Adrenal gland (tissue), 12 donors: Measurements from ENCODE around the gene FAT1. TPM values are rescaled to one million over a fixed set of nuclear protein-coding genes. Genes with fewer than 3 reads are reported as not detected.

Experiments
- DNase-seq, 7 donors: peaks; one replicate each; pipeline ENCODE4 v3.0.0-alpha.2; 2019 to 2020
- H3K27ac ChIP-seq, 5 donors: fragments of 200-600 bp; sonication (generic) in 4 of 5; 1 replicate in 3 of 5; 2 replicates in 2 of 5; pipeline versions ENCODE4 v1.5.1 to v1.8.0; 2016 to 2020; ENCODE audit warnings: mild to moderate bottlenecking in 1 of 5
- H3K27me3 ChIP-seq: fragments of 200-600 bp; 2 replicates; pipeline ENCODE4 v1.8.0; 2021
- H3K36me3 ChIP-seq, 2 donors: fragments of 200-600 bp; replicated peaks in 1 of 2; 1 replicate in 1 of 2; 2 replicates in 1 of 2; pipeline versions ENCODE4 v1.5.1 to v1.8.0; 2018 to 2022
- H3K4me1 ChIP-seq, 2 donors: fragments of 200-600 bp; replicated peaks in 1 of 2; 1 replicate in 1 of 2; 2 replicates in 1 of 2; pipeline versions ENCODE4 v1.5.1 to v1.8.0; 2018 to 2021
- H3K4me3 ChIP-seq, 4 donors: fragments of 200-600 bp; sonication (generic) in 3 of 4; one replicate each; pipeline ENCODE4 v1.5.1; 2016 to 2018
- H3K9me3 ChIP-seq, 3 donors: fragments of 200-600 bp; sonication (generic) in 1 of 3; replicated peaks in 1 of 3; 1 replicate in 2 of 3; 2 replicates in 1 of 3; pipeline versions ENCODE4 v1.5.1 to v1.8.0; 2016 to 2021
- CTCF ChIP-seq, 6 experiments: fragments of 450-650 bp in 4 of 6; fragments of 200-600 bp in 2 of 6; sonication (generic) in 1 of 6; IDR thresholded peaks; 1 replicate in 5 of 6; 2 replicates in 1 of 6; pipeline versions ENCODE4 v1.5.1 to v1.8.0; 2016 to 2021; ENCODE audit warnings: antibody characterized with exemption in 6 of 6, mild to moderate bottlenecking in 2 of 6, moderate library complexity in 1 of 6
- POLR2A ChIP-seq, 2 donors: fragments of 450-650 bp; IDR thresholded peaks; one replicate each; pipeline ENCODE4 v1.6.1; 2017; ENCODE audit warnings: antibody characterized with exemption in 2 of 2, mild to moderate bottlenecking in 2 of 2, moderate library complexity in 1 of 2
- WGBS, 4 donors: extraction: QIAGEN DNeasy Blood & Tissue Kit in 2 of 4; methylation state at CpG; one replicate each; pipeline versions ENCODE4 v1.1.5 to v1.1.7; 2013 to 2017; 5-methylcytosine and 5-hydroxymethylcytosine counted together
- intact Hi-C, 2 donors: fragments of 100-400 bp; cut with DNase I; formaldehyde crosslinking; loops; one replicate each; pipeline versions ENCODE4 v1.14.1 to v1.15.0; 2022 to 2023
- polyA plus RNA-seq, 3 donors: library from polyadenylated mRNA; stranded (reverse); fragments of 200-250 nt in 2 of 3; fragments of 350-450 nt in 1 of 3; fragmentation: Illumina TruSeq in 1 of 3; extraction: RNeasy Lipid Tissue Mini Kit (QIAGEN cat#74804) in 1 of 3; gene quantifications; one replicate each; pipeline ENCODE4 v1.2.3, GENCODE V29; 2013 to 2014
- total RNA-seq, 9 donors: library from RNA; depleted of rRNA in 4 of 9; stranded (reverse); fragments of >200 nt in 4 of 9; fragments of 120-200 nt in 1 of 9; fragmentation: NEBNext Ultra II Directional in 1 of 9; extraction: Animal tissue kit (Norgen Biotek cat#: 25700) in 1 of 9; gene quantifications; one replicate each; pipeline versions ENCODE4 v1.1.0 to v1.2.4, GENCODE V29; 2013 to 2023
- donor health status: healthy with polysubstance abuse.
- donor health status: Bipolar disorder and iron deficiency.
- donor health status: DM: yes; HTN: yes; CAD: no.
- donor health status: DM: no; HTN: no; CAD: no.
- donor health status: DM: no; HTN: no; CAD: no.
- donor health status: DM: yes; HTN: yes; CAD: no.

The FAT1 gene
- total and polyA plus RNA-seq, 12 donors: 0.79 to 147 (median 6.3) TPM

GRCh38 chr4:186703510-186703909 lies 20.1 kb downstream of the FAT1 start:
- TF ChIP-seq CTCF (IDR thresholded peaks at IDR 0.05) (no peak), POLR2A (IDR thresholded peaks at IDR 0.05) (no peak)
- H3K9me3 ChIP-seq: no peaks in the 10 kb centered on the region
- H3K4me1 ChIP-seq: no peaks in the 10 kb centered on the region
- 86 to 92% (median 87%) methylated on average over 8 of the region's 8 CpGs for WGBS, 4 donors
- no peak for DNase-seq
- H3K36me3 ChIP-seq: no peaks in the 10 kb centered on the region
- intact Hi-C loops: no loop called here
- no peak overlapping the region for H3K4me3 ChIP-seq
- no peak overlapping the region for H3K27ac ChIP-seq
- H3K27me3 ChIP-seq: no peaks in the 10 kb centered on the region

GRCh38 chr4:186702940-186703339 lies 20.7 kb downstream of the FAT1 start:
- Histone ChIP-seq H3K4me1 (no peaks in the 10 kb centered on the region), H3K4me3 (no peak overlapping the region), H3K36me3 (no peaks in the 10 kb centered on the region), H3K27me3 (no peaks in the 10 kb centered on the region), H3K27ac (no peak overlapping the region), H3K9me3 (no peaks in the 10 kb centered on the region)
- WGBS, 4 donors: 89 to 94% (median 92%) methylated on average over 10 of the region's 10 CpGs
- DNase-seq: no peak
- intact Hi-C loops: no loop called here
- TF ChIP-seq POLR2A (IDR thresholded peaks at IDR 0.05) (no peak), CTCF (IDR thresholded peaks at IDR 0.05) (no peak)

- 73 to 80% (median 78%) methylated on average over 4 of the region's 4 CpGs for WGBS, 4 donors
Observed at GRCh38 chr4:186702297-186702696, 21.4 kb downstream of the FAT1 start.

GRCh38 chr4:186701788-186702187 lies 21.9 kb downstream of the FAT1 start:
- Histone ChIP-seq H3K4me1 (no peaks in the 10 kb centered on the region), H3K36me3 (no peaks in the 10 kb centered on the region), H3K27ac (no peak overlapping the region), H3K9me3 (no peaks in the 10 kb centered on the region), H3K4me3 (no peak overlapping the region), H3K27me3 (no peaks in the 10 kb centered on the region)
- DNase-seq: no peak
- TF ChIP-seq POLR2A (IDR thresholded peaks at IDR 0.05) (no peak), CTCF (IDR thresholded peaks at IDR 0.05) (no peak)
- 83 to 91% (median 90%) methylated on average over 7 to 12 of the region's 12 CpGs for WGBS, 4 donors
- intact Hi-C loops: no loop called here

More at GRCh38 chr4:186702297-186702696, 21.4 kb downstream of the FAT1 start:
- H3K27ac ChIP-seq: no peak overlapping the region
- no peaks in the 10 kb centered on the region for H3K9me3 ChIP-seq
- TF ChIP-seq POLR2A (IDR thresholded peaks at IDR 0.05): no peak
- no peak for TF ChIP-seq CTCF (IDR thresholded peaks at IDR 0.05)
- H3K27me3 ChIP-seq: no peaks in the 10 kb centered on the region
- DNase-seq: no peak
- H3K4me3 ChIP-seq: no peak overlapping the region
- intact Hi-C loops: no loop called here
- no peaks in the 10 kb centered on the region for H3K36me3 ChIP-seq
- no peaks in the 10 kb centered on the region for H3K4me1 ChIP-seq
